Stomach smooth muscle (tissue), 2 donors: ENCODE measurements around the gene CASZ1.
A peak's percentile ranks its signal among the peaks of the same experiment; 100 is the strongest.

ENCODE experiments used
- H3K27ac ChIP-seq: one replicate; pipeline ENCODE4 v1.7.0; 2013; ENCODE audit warnings: mild to moderate bottlenecking, low read length, inconsistent platforms
- H3K27me3 ChIP-seq, 2 donors: one replicate each; pipeline ENCODE4 v1.7.0; 2013; ENCODE audit warnings: low read length in 2 of 2; ENCODE audit not compliant: insufficient read depth in 2 of 2, control insufficient read depth in 1 of 2
- H3K36me3 ChIP-seq, 2 donors: one replicate each; pipeline ENCODE4 v1.7.0; 2013; ENCODE audit warnings: low read length in 2 of 2; ENCODE audit not compliant: control insufficient read depth in 2 of 2, insufficient read depth in 2 of 2
- H3K4me1 ChIP-seq: one replicate; pipeline ENCODE4 v1.7.0; 2013; ENCODE audit warnings: low read length; ENCODE audit not compliant: control insufficient read depth, insufficient read depth
- H3K4me3 ChIP-seq, 2 donors: one replicate each; pipeline ENCODE4 v1.7.0; 2013; ENCODE audit warnings: low read length in 2 of 2
- H3K9ac ChIP-seq, 2 donors: one replicate each; pipeline ENCODE4 v1.7.0; 2013; ENCODE audit warnings: low read length in 2 of 2, mild to moderate bottlenecking in 1 of 2
- H3K9me3 ChIP-seq, 2 donors: one replicate each; pipeline ENCODE4 v1.7.0; 2013; ENCODE audit warnings: low read length in 2 of 2; ENCODE audit not compliant: control insufficient read depth in 2 of 2
- donor health status: healthy.
- donor health status: Pancreatic carcinoma.

The CASZ1 gene

GRCh38 chr1:10744029-10744428 is 52.4 kb downstream of the CASZ1 start:
- no peak overlapping the region for H3K9ac ChIP-seq
- no peak overlapping the region for H3K4me3 ChIP-seq
- no peaks in the 10 kb centered on the region for H3K27me3 ChIP-seq
- H3K36me3 ChIP-seq: peaks cover 0 to 2% of the 10 kb centered on the region in 2 donors
- H3K27ac ChIP-seq: no peak overlapping the region
- H3K4me1 ChIP-seq: no peaks in the 10 kb centered on the region
- no peaks in the 10 kb centered on the region for H3K9me3 ChIP-seq

GRCh38 chr1:10741696-10742095 is 54.8 kb downstream of the CASZ1 start:
- Histone ChIP-seq H3K9ac (no peak overlapping the region), H3K4me3 (no peak overlapping the region), H3K36me3 (peaks cover 0 to 2% of the 10 kb centered on the region in 2 donors), H3K9me3 (no peaks in the 10 kb centered on the region), H3K4me1 (peaks cover 18% of the 10 kb centered on the region), H3K27me3 (no peaks in the 10 kb centered on the region), H3K27ac (no peak overlapping the region)

- H3K4me3 ChIP-seq: no peak overlapping the region
- H3K36me3 ChIP-seq: peaks cover 0 to 2% of the 10 kb centered on the region in 2 donors
- no peaks in the 10 kb centered on the region for H3K9me3 ChIP-seq
- H3K4me1 ChIP-seq: peaks cover 27% of the 10 kb centered on the region
- no peaks in the 10 kb centered on the region for H3K27me3 ChIP-seq
- no peak overlapping the region for H3K27ac ChIP-seq
- H3K9ac ChIP-seq: no peak overlapping the region
These were observed 56.3 kb downstream of the CASZ1 start for GRCh38 chr1:10740123-10740522.

- Histone ChIP-seq H3K27me3 (no peaks in the 10 kb centered on the region), H3K9me3 (no peaks in the 10 kb centered on the region), H3K36me3 (no peaks in the 10 kb centered on the region), H3K27ac (no peak overlapping the region), H3K9ac (no peak overlapping the region), H3K4me1 (peaks cover 31% of the 10 kb centered on the region), H3K4me3 (no peak overlapping the region)
These were observed 56.9 kb downstream of the CASZ1 start for GRCh38 chr1:10739589-10739988.

GRCh38 chr1:10738061-10739058 is 58.1 kb downstream of the CASZ1 start:
- Histone ChIP-seq H3K27ac (peak overlapping the region; percentile 58), H3K27me3 (no peaks in the 10 kb centered on the region), H3K4me3 (no peak overlapping the region), H3K9me3 (no peaks in the 10 kb centered on the region), H3K36me3 (no peaks in the 10 kb centered on the region), H3K9ac (no peak overlapping the region), H3K4me1 (peaks cover 39% of the 10 kb centered on the region)

- H3K27ac ChIP-seq: peak overlapping the region; percentile 58
- no peaks in the 10 kb centered on the region for H3K27me3 ChIP-seq
- peak overlapping the region in 1 of 2 donors; percentile 29 for H3K9ac ChIP-seq
- H3K4me1 ChIP-seq: peaks cover 39% of the 10 kb centered on the region
- H3K4me3 ChIP-seq: peak overlapping the region in 1 of 2 donors; percentile 35
- no peaks in the 10 kb centered on the region for H3K9me3 ChIP-seq
- no peaks in the 10 kb centered on the region for H3K36me3 ChIP-seq
These were observed 58.8 kb downstream of the CASZ1 start for GRCh38 chr1:10737651-10738050.

GRCh38 chr1:10736634-10737586 is 59.5 kb downstream of the CASZ1 start:
- Histone ChIP-seq H3K4me1 (peaks cover 39% of the 10 kb centered on the region), H3K36me3 (no peaks in the 10 kb centered on the region), H3K27me3 (no peaks in the 10 kb centered on the region), H3K9ac (peak overlapping the region in 1 of 2 donors; percentile 29), H3K27ac (peak overlapping the region; percentile 58), H3K9me3 (no peaks in the 10 kb centered on the region), H3K4me3 (peak overlapping the region in 1 of 2 donors; percentile 35)

- peak overlapping the region in 1 of 2 donors; percentile 22 for H3K4me3 ChIP-seq
- no peaks in the 10 kb centered on the region for H3K9me3 ChIP-seq
- H3K27me3 ChIP-seq: no peaks in the 10 kb centered on the region
- no peak overlapping the region for H3K9ac ChIP-seq
- no peaks in the 10 kb centered on the region for H3K36me3 ChIP-seq
- peak overlapping the region; percentile 41 for H3K27ac ChIP-seq
- H3K4me1 ChIP-seq: peaks cover 39% of the 10 kb centered on the region
These were observed 60.7 kb downstream of the CASZ1 start for GRCh38 chr1:10735563-10736305.

- H3K27ac ChIP-seq: peak overlapping the region; percentile 41
- peaks cover 39% of the 10 kb centered on the region for H3K4me1 ChIP-seq
- no peak overlapping the region for H3K9ac ChIP-seq
- H3K9me3 ChIP-seq: no peaks in the 10 kb centered on the region
- H3K4me3 ChIP-seq: peak overlapping the region in 1 of 2 donors; percentile 22
- H3K27me3 ChIP-seq: no peaks in the 10 kb centered on the region
- H3K36me3 ChIP-seq: no peaks in the 10 kb centered on the region
These were observed 61.4 kb downstream of the CASZ1 start for GRCh38 chr1:10734962-10735544.

GRCh38 chr1:10734375-10734774 is 62.1 kb downstream of the CASZ1 start:
- no peaks in the 10 kb centered on the region for H3K27me3 ChIP-seq
- H3K9me3 ChIP-seq: no peaks in the 10 kb centered on the region
- H3K9ac ChIP-seq: no peak overlapping the region
- no peak overlapping the region for H3K27ac ChIP-seq
- peaks cover 39% of the 10 kb centered on the region for H3K4me1 ChIP-seq
- no peak overlapping the region for H3K4me3 ChIP-seq
- H3K36me3 ChIP-seq: no peaks in the 10 kb centered on the region
